ENCODE data around the gene PRKAG2.

DNA sequence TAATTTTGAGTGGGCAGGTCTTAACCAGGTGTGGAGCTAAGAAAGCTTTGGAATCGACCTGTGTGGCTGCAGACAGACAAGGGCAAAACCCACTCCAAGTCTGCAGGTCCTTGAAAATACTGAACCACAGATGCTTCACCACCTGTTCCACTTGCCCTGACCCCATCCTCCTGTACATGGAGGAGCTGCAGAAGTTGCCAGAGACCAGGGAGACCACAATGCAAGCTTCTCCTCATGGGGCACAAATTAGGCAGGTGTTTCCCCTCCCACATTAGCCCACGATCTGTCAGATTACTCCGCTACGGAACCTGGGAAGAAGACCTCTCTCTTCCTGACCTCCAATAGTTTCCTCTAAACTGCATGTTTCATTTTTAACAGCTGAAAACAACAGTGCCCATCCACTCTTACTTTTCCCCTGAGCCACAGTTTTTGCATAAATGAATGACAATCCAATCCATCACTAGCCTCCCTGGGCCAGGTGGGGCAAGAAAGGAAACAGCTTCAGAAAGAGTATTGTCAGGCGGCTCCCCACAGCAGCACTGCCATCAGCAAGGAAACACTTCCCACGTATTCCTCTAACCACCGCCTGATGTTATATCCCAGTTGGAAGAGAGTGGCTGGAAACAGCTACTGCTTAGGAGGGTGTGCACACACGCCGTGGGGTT, 141.6 kb downstream of the PRKAG2 start:
- no peak for TF ChIP-seq CTCF (IDR thresholded peaks at IDR 0.05)
- no peak for TF ChIP-seq POLR2A (IDR thresholded peaks at IDR 0.05)

Measured in Peyer's patch (tissue), 4 donors.